Omental fat pad (tissue), 4 donors: Measurements from ENCODE around the gene ANKRD40CL. TPM values are rescaled to one million over a fixed set of nuclear protein-coding genes. Genes with fewer than 3 reads are reported as not detected.
"Not testable (repeated sequence)": the region's sequence is repeated elsewhere in the genome, so short reads cannot be mapped to it uniquely, and the experiment has no call there.

Experiments used
- ATAC-seq: fragments of 150-250 bp; one replicate; pipeline ENCODE4 v1.9.1; 2016; ENCODE audit warnings: mild to moderate bottlenecking, moderate library complexity; ENCODE audit not compliant: low FRiP score
- DNase-seq: peaks from one replicate; pipeline ENCODE4 v3.0.0-alpha.2; 2019; ENCODE audit warnings: low spot score
- CTCF ChIP-seq, 3 donors: fragments of 450-650 bp; IDR thresholded peaks; one replicate each; pipeline ENCODE4 v1.5.1; 2016 to 2017; ENCODE audit warnings: antibody characterized with exemption in 3 of 3, mild to moderate bottlenecking in 3 of 3, moderate library complexity in 2 of 3
- total RNA-seq, 4 donors: library from RNA; depleted of rRNA; stranded (reverse); fragments of >200 nt; gene quantifications; one replicate each; pipeline ENCODE4 v1.1.0, GENCODE V29; 2016

Gene ANKRD40CL
- total RNA-seq, 4 donors from 2014 or later, result not detected

GRCh38 chr17:50807009-50807408 is 39.7 kb upstream of the ANKRD40CL start:
- no peak for DNase-seq
- ATAC-seq, result no peak
- no peak for TF ChIP-seq CTCF (IDR thresholded peaks at IDR 0.05)

- DNase-seq, result no peak
- no peak for ATAC-seq
- no peak for TF ChIP-seq CTCF (IDR thresholded peaks at IDR 0.05)
Observed at GRCh38 chr17:50806141-50806643, 38.9 kb upstream of the ANKRD40CL start.

- ATAC-seq (no peak), DNase-seq (no peak)
- no peak for TF ChIP-seq CTCF (IDR thresholded peaks at IDR 0.05)
Observed at GRCh38 chr17:50805486-50805885, 38.2 kb upstream of the ANKRD40CL start.

- ATAC-seq, DNase-seq: not testable (repeated sequence)
Observed at GRCh38 chr17:50804749-50805475, 37.6 kb upstream of the ANKRD40CL start.

GRCh38 chr17:50803676-50804075 is 36.4 kb upstream of the ANKRD40CL start:
- TF ChIP-seq CTCF (IDR thresholded peaks at IDR 0.05), result no peak
- ATAC-seq (no peak), DNase-seq (no peak)

GRCh38 chr17:50802609-50803571 is 35.6 kb upstream of the ANKRD40CL start:
- DNase-seq (no peak), ATAC-seq (no peak)
- TF ChIP-seq CTCF (IDR thresholded peaks at IDR 0.05), result no peak

- ATAC-seq (no peak), DNase-seq (no peak)
- TF ChIP-seq CTCF (IDR thresholded peaks at IDR 0.05), result no peak
Observed at GRCh38 chr17:50800196-50800700, 32.9 kb upstream of the ANKRD40CL start.
